Spleen (tissue), 7 donors: ENCODE results near the gene IER5.

ENCODE experiments used
- CTCF ChIP-seq, 11 experiments: fragments of 200-600 bp in 7 of 11; fragments of 450-650 bp in 4 of 11; sonication (generic) in 4 of 11; IDR thresholded peaks in 8 of 11; conservative IDR thresholded peaks in 3 of 11; 1 replicate in 7 of 11; 2 replicates in 4 of 11; pipeline versions ENCODE4 v1.4.0 to v1.8.0; 2016 to 2021; ENCODE audit warnings: antibody characterized with exemption in 11 of 11, inconsistent platforms in 4 of 11, mild to moderate bottlenecking in 1 of 11
- POLR2AphosphoS5 ChIP-seq, 3 donors: sonication (generic); formaldehyde crosslinking; IDR thresholded peaks; one replicate each; pipeline ENCODE4 v1.5.1; 2017; ENCODE audit warnings: antibody characterized with exemption in 3 of 3
- donor health status: DM: no; HTN: no; CAD: no; lungs with moderate emphysema.
- donor health status: DM: no; HTN: no; CAD: no.
- donor health status: DM: no; HTN: no; CAD: no.

GRCh38 chr1:181111559-181111958 is 23.1 kb downstream of the IER5 start:
- TF ChIP-seq POLR2AphosphoS5 (IDR thresholded peaks at IDR 0.05) (no peak), CTCF (IDR thresholded peaks at IDR 0.05 in 8 of 11, conservative IDR thresholded peaks at IDR 0.05 in 3 of 11) (no peak)
